IMR-90 (cell line): ENCODE results near the gene GABRA1.

ENCODE experiments used
- CTCF ChIP-seq: conservative IDR thresholded peaks from 2 replicates; pipeline ENCODE4 v1.5.1; 2012; ENCODE audit warnings: mild to moderate bottlenecking, low read depth, low read length, improper control_type of control experiment
- ELK1 ChIP-seq: fragments of 150-350 bp; IDR thresholded peaks from 2 replicates; pipeline ENCODE4 v1.6.1; 2016; ENCODE audit warnings: low read depth, mild to moderate bottlenecking, low read length, moderate library complexity, borderline replicate concordance
- MAFK ChIP-seq: IDR thresholded peaks from 2 replicates; pipeline ENCODE4 v1.6.1; 2012; ENCODE audit warnings: low read depth, low read length, improper control_type of control experiment
- MXI1 ChIP-seq: IDR thresholded peaks from 2 replicates; pipeline ENCODE4 v1.6.1; 2012; ENCODE audit warnings: low read depth, mild to moderate bottlenecking, low read length, moderate library complexity, borderline replicate concordance
- POLR2A ChIP-seq: IDR thresholded peaks from 2 replicates; pipeline ENCODE4 v1.6.1; 2012; ENCODE audit warnings: mild to moderate bottlenecking, low read depth, low read length
- RAD21 ChIP-seq: IDR thresholded peaks from 2 replicates; pipeline ENCODE4 v1.6.1; 2012; ENCODE audit warnings: low read length, improper control_type of control experiment
- RCOR1 ChIP-seq: IDR thresholded peaks from 2 replicates; pipeline ENCODE4 v1.6.1; 2012; ENCODE audit warnings: mild to moderate bottlenecking, low read length, improper control_type of control experiment; ENCODE audit not compliant: insufficient replicate concordance
- RFX5 ChIP-seq: IDR thresholded peaks from 2 replicates; pipeline ENCODE4 v1.8.0; 2012; ENCODE audit warnings: low read depth, mild to moderate bottlenecking, low read length, moderate library complexity
- SMC3 ChIP-seq: fragments of 150-350 bp; IDR thresholded peaks from 2 replicates; pipeline ENCODE4 v1.6.1; 2016; ENCODE audit warnings: low read depth, mild to moderate bottlenecking, antibody characterized with exemption, low read length, moderate library complexity
- USF2 ChIP-seq: fragments of 150-350 bp; IDR thresholded peaks from 2 replicates; pipeline ENCODE4 v1.6.1; 2017; ENCODE audit warnings: mild to moderate bottlenecking, antibody characterized with exemption, low read length, low read depth

- TF ChIP-seq CTCF (no peak), RAD21 (no peak), POLR2A (no peak), RCOR1 (no peak), USF2 (no peak), MXI1 (no peak), MAFK (no peak), RFX5 (no peak), ELK1 (no peak), SMC3 (no peak)
Observed at GRCh38 chr5:161899590-161899989, 51.7 kb downstream of the GABRA1 start.
